ENCODE measurements around the gene TMUB1.

The TMUB1 gene

GRCh38 chr7:151120896-151121295 is 37.6 kb upstream of the TMUB1 start:
- DNase-seq = no peak

- no peak for DNase-seq
Observed at GRCh38 chr7:151119902-151120301, 36.6 kb upstream of the TMUB1 start.

GRCh38 chr7:151119055-151119415 is 35.7 kb upstream of the TMUB1 start:
- no peak for DNase-seq

GRCh38 chr7:151118108-151119054 is 35.1 kb upstream of the TMUB1 start:
- no peak for DNase-seq

- DNase-seq = no peak
Observed at GRCh38 chr7:151117565-151117964, 34.3 kb upstream of the TMUB1 start.

- no peak for DNase-seq
Observed at GRCh38 chr7:151116603-151117440, 33.5 kb upstream of the TMUB1 start.

- DNase-seq = peak; percentile 36
Observed at GRCh38 chr7:151115836-151116418, 32.6 kb upstream of the TMUB1 start.

- peak; percentile 60 for DNase-seq
Observed at GRCh38 chr7:151115121-151115835, 32.0 kb upstream of the TMUB1 start.

- DNase-seq = peak; percentile 39
Observed at GRCh38 chr7:151114151-151115090, 31.1 kb upstream of the TMUB1 start.

- peak; percentile 47 for DNase-seq
Observed at GRCh38 chr7:151113344-151114150, 30.3 kb upstream of the TMUB1 start.

- DNase-seq = peak; percentile 88
Observed at GRCh38 chr7:151110941-151111645, 27.8 kb upstream of the TMUB1 start.

GRCh38 chr7:151110236-151110940 is 27.1 kb upstream of the TMUB1 start:
- no peak for DNase-seq

- DNase-seq = no peak
Observed at GRCh38 chr7:151109094-151110048, 26.1 kb upstream of the TMUB1 start.

GRCh38 chr7:151107882-151108281 is 24.6 kb upstream of the TMUB1 start:
- no peak for DNase-seq

- no peak for DNase-seq
Observed at GRCh38 chr7:151104411-151105235, 21.3 kb upstream of the TMUB1 start.

GRCh38 chr7:151103973-151104372 is 20.7 kb upstream of the TMUB1 start:
- DNase-seq = no peak

GRCh38 chr7:151102991-151103390 is 19.7 kb upstream of the TMUB1 start:
- no peak for DNase-seq
